HG03439 (cell line): ENCODE measurements around the gene ADAMTS17.

ENCODE experiments used
- ATAC-seq: cut with Tn5 transposase; IDR thresholded peaks from one replicate; pipeline ENCODE4 v1.9.1; 2021; ENCODE audit warnings: mild to moderate bottlenecking, moderate library complexity; ENCODE audit not compliant: unreplicated experiment

ADAMTS17 gene

GRCh38 chr15:99963976-99964375 is 377.8 kb downstream of the ADAMTS17 start:
- no peak for ATAC-seq

GRCh38 chr15:99963096-99963825 is 378.5 kb downstream of the ADAMTS17 start:
- ATAC-seq = no peak

GRCh38 chr15:99962006-99962561 is 379.7 kb downstream of the ADAMTS17 start:
- no peak for ATAC-seq

- no peak for ATAC-seq
These were observed 380.7 kb downstream of the ADAMTS17 start for GRCh38 chr15:99961011-99961441.

- ATAC-seq = no peak
These were observed 382.4 kb downstream of the ADAMTS17 start for GRCh38 chr15:99959326-99959725.

- no peak for ATAC-seq
These were observed 383.2 kb downstream of the ADAMTS17 start for GRCh38 chr15:99958426-99959097.

- ATAC-seq = no peak
These were observed 384.1 kb downstream of the ADAMTS17 start for GRCh38 chr15:99957642-99958013.

- ATAC-seq = no peak
These were observed 384.7 kb downstream of the ADAMTS17 start for GRCh38 chr15:99956820-99957641.

- no peak for ATAC-seq
These were observed 385.6 kb downstream of the ADAMTS17 start for GRCh38 chr15:99956022-99956775.

- ATAC-seq = no peak
These were observed 386.2 kb downstream of the ADAMTS17 start for GRCh38 chr15:99955532-99955931.

- ATAC-seq = no peak
These were observed 386.6 kb downstream of the ADAMTS17 start for GRCh38 chr15:99955181-99955525.

GRCh38 chr15:99954361-99955180 is 387.2 kb downstream of the ADAMTS17 start:
- ATAC-seq = no peak

- ATAC-seq = no peak
These were observed 387.9 kb downstream of the ADAMTS17 start for GRCh38 chr15:99953886-99954285.

- ATAC-seq = no peak
These were observed 390.3 kb downstream of the ADAMTS17 start for GRCh38 chr15:99951511-99951910.

GRCh38 chr15:99944131-99944530 is 397.6 kb downstream of the ADAMTS17 start:
- ATAC-seq = no peak

- no peak for ATAC-seq
These were observed 398.3 kb downstream of the ADAMTS17 start for GRCh38 chr15:99943466-99943865.

GRCh38 chr15:99932676-99933402 is 408.9 kb downstream of the ADAMTS17 start:
- no peak for ATAC-seq

GRCh38 chr15:99931703-99932603 is 409.8 kb downstream of the ADAMTS17 start:
- ATAC-seq = no peak
